NB4 (cell line): ENCODE results near the gene ELOA.

Experiments used
- CTCF ChIP-seq: IDR thresholded peaks from one replicate; pipeline ENCODE4 v1.5.1; 2012; ENCODE audit warnings: low read depth, low read length
- MYC ChIP-seq: IDR thresholded peaks from 2 replicates; pipeline ENCODE4 v1.6.1; 2011; ENCODE audit warnings: low read depth, low read length
- POLR2A ChIP-seq: IDR thresholded peaks from 2 replicates; pipeline ENCODE4 v1.6.1; 2011; ENCODE audit warnings: mild to moderate bottlenecking; ENCODE audit not compliant: insufficient read length; ENCODE audit errors: extremely low read depth

GRCh38 chr1:23743287-23744152 lies at the start of gene ELOA:
- TF ChIP-seq CTCF (no peak), POLR2A (peak; percentile 79), MYC (peak; percentile 71)
